ENCODE results near the gene LHPP.

LHPP gene

GRCh38 chr10:124465777-124466488, 4.3 kb downstream of the LHPP start:
- DNase-seq (ENCODE audit: extremely low read depth, low read depth), result no peak
- TF ChIP-seq, protein P1, sequence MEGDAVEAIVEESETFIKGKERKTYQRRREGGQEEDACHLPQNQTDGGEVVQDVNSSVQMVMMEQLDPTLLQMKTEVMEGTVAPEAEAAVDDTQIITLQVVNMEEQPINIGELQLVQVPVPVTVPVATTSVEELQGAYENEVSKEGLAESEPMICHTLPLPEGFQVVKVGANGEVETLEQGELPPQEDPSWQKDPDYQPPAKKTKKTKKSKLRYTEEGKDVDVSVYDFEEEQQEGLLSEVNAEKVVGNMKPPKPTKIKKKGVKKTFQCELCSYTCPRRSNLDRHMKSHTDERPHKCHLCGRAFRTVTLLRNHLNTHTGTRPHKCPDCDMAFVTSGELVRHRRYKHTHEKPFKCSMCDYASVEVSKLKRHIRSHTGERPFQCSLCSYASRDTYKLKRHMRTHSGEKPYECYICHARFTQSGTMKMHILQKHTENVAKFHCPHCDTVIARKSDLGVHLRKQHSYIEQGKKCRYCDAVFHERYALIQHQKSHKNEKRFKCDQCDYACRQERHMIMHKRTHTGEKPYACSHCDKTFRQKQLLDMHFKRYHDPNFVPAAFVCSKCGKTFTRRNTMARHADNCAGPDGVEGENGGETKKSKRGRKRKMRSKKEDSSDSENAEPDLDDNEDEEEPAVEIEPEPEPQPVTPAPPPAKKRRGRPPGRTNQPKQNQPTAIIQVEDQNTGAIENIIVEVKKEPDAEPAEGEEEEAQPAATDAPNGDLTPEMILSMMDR (IDR thresholded peaks at IDR 0.05; ENCODE audit: low read depth, low read length), result no peak

- no peak for DNase-seq (ENCODE audit: extremely low read depth, low read depth)
- TF ChIP-seq, protein P1 (IDR thresholded peaks at IDR 0.05; ENCODE audit: low read depth, low read length), result no peak
Observed at GRCh38 chr10:124467165-124467564, 5.5 kb downstream of the LHPP start.

DNA sequence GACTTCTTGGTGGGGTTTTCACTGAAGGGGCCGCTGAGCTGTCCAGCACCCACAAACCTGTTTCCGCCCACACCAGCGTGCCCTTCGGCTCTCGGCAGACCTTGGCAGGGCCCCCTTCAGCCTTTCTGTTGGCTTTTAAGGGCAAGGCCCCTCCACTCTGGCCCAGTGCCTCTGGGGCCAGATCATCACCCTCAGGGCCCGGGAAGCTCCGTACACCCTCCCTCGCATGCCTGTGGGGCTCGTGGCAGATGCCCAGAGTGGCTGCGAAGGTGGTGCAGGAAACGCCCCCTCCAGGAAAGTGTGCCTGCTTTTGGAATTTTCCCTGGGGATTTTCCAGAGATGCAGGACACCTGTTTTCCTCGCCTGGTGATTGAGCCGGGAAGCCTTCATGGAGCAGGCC, 7.0 kb downstream of the LHPP start:
- TF ChIP-seq, protein P1 (IDR thresholded peaks at IDR 0.05; ENCODE audit: low read depth, low read length), result no peak
- DNase-seq (ENCODE audit: extremely low read depth, low read depth), result no peak

GRCh38 chr10:124469956-124470484, 8.4 kb downstream of the LHPP start:
- TF ChIP-seq, protein P1 (IDR thresholded peaks at IDR 0.05; ENCODE audit: low read depth, low read length), result no peak

GRCh38 chr10:124470544-124471434, 9.2 kb downstream of the LHPP start:
- DNase-seq (ENCODE audit: extremely low read depth, low read depth), result no peak
- TF ChIP-seq, protein P1 (IDR thresholded peaks at IDR 0.05; ENCODE audit: low read depth, low read length), result no peak

More at GRCh38 chr10:124469956-124470484, 8.4 kb downstream of the LHPP start:
- DNase-seq (ENCODE audit: extremely low read depth, low read depth), result no peak

DNA sequence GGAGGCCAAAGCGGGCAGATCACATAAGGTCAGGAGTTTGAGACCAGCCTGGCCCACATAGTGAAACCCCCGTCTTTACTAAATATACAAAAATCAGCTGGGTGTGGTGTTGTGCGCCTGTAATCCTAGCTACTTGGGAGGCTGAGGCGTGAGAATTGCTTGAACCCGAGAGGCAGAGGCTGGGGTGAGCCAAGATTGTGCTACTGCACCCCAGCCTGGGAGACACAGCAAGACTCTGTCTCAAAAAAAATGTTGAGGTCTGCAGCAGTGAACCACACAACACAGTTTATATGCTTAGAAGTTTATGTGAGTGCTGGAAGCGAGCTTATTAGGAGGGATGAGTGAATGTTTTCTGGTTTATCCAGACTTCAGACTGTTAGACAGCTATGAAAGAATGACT, 10.4 kb downstream of the LHPP start:
- no peak for DNase-seq (ENCODE audit: extremely low read depth, low read depth)
- TF ChIP-seq, protein P1 (IDR thresholded peaks at IDR 0.05; ENCODE audit: low read depth, low read length), result no peak

DNA sequence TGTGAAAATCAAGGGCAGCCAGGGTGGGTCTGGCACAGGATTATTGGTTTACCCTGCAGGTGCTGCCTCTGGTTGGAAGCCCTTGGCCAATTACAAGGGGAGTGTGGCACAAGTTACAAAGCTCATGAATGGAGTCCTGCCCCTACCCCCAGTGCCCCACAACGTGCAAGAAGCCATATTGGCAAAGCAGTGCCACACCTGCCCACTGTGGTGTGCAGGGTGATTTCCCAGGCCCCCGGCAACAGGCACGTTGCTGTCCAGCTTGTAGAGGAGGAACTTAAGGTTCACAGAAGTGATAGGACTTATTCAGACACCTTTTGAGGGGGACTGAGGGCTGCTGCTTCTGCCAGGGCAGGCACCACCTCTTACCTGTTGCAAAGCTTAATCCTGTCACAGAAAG, 11.4 kb downstream of the LHPP start:
- TF ChIP-seq, protein P1 (IDR thresholded peaks at IDR 0.05; ENCODE audit: low read depth, low read length), result no peak
- no peak for DNase-seq (ENCODE audit: extremely low read depth, low read depth)
